H9 (cell line): ENCODE data around the gene PDE4B. TPM values are rescaled to one million over a fixed set of nuclear protein-coding genes. Genes with fewer than 3 reads are reported as not detected.

Experiments used
- DNase-seq: peaks from one replicate; pipeline ENCODE4 v3.0.0-alpha.2; 2017
- H2AFZ ChIP-seq: one replicate; pipeline ENCODE4 v1.6.1; 2013; ENCODE audit warnings: mild to moderate bottlenecking, low read length, control low read depth, moderate library complexity
- H2AK5ac ChIP-seq: 2 replicates; pipeline ENCODE4 v1.6.1; 2013; ENCODE audit warnings: low read length, control low read depth, mixed read lengths; ENCODE audit not compliant: insufficient read length
- H2BK120ac ChIP-seq: one replicate; pipeline ENCODE4 v1.6.1; 2013; ENCODE audit warnings: low read depth, mild to moderate bottlenecking, low read length, control low read depth, inconsistent platforms; ENCODE audit not compliant: poor library complexity, severe bottlenecking
- H2BK12ac ChIP-seq: 2 replicates; pipeline ENCODE4 v1.6.1; 2013; ENCODE audit warnings: low read length, control low read depth, mixed read lengths, low read depth; ENCODE audit not compliant: insufficient read length
- H2BK15ac ChIP-seq: 2 replicates; pipeline ENCODE4 v1.6.1; 2013; ENCODE audit warnings: low read depth, low read length, control low read depth
- H2BK20ac ChIP-seq: one replicate; pipeline ENCODE4 v1.6.1; 2013; ENCODE audit warnings: low read depth, mild to moderate bottlenecking, low read length, control low read depth, inconsistent platforms; ENCODE audit not compliant: poor library complexity, severe bottlenecking
- H2BK5ac ChIP-seq: 2 replicates; pipeline ENCODE4 v1.6.1; 2013; ENCODE audit warnings: low read length, control low read depth, mixed read lengths; ENCODE audit not compliant: insufficient read length
- H3K14ac ChIP-seq: 2 replicates; pipeline ENCODE4 v1.6.1; 2013; ENCODE audit warnings: low read length, control low read depth; ENCODE audit not compliant: insufficient read depth
- H3K18ac ChIP-seq: 2 replicates; pipeline ENCODE4 v1.6.1; 2013; ENCODE audit warnings: low read depth, mild to moderate bottlenecking, mixed read lengths, low read length, control low read depth; ENCODE audit not compliant: insufficient read length
- H3K23ac ChIP-seq: 2 replicates; pipeline ENCODE4 v1.6.1; 2013; ENCODE audit warnings: low read length, control low read depth, mixed read lengths, low read depth; ENCODE audit not compliant: insufficient read length
- H3K23me2 ChIP-seq: 2 replicates; pipeline ENCODE4 v1.6.1; 2013; ENCODE audit warnings: low read depth, mild to moderate bottlenecking, mixed read lengths, low read length, control low read depth; ENCODE audit not compliant: insufficient read length, poor library complexity, severe bottlenecking
- H3K27ac ChIP-seq: 2 replicates; pipeline ENCODE4 v1.5.1; 2013; ENCODE audit warnings: low read length, control low read depth, mixed read lengths, low read depth; ENCODE audit not compliant: insufficient read length
- H3K27me3 ChIP-seq: 2 replicates; pipeline ENCODE4 v1.6.1; 2013; ENCODE audit warnings: low read length, control low read depth, inconsistent platforms; ENCODE audit not compliant: insufficient read depth
- H3K4ac ChIP-seq: 2 replicates; pipeline ENCODE4 v1.6.1; 2013; ENCODE audit warnings: low read depth, mild to moderate bottlenecking, control low read depth, inconsistent platforms, low read length, moderate library complexity
- H3K4me1 ChIP-seq: 2 replicates; pipeline ENCODE4 v1.6.1; 2013; ENCODE audit warnings: low read length, control low read depth, inconsistent platforms; ENCODE audit not compliant: insufficient read depth
- H3K4me2 ChIP-seq: 2 replicates; pipeline ENCODE4 v1.6.1; 2013; ENCODE audit warnings: low read length, control low read depth, mixed read lengths; ENCODE audit not compliant: insufficient read length, insufficient read depth
- H3K56ac ChIP-seq: 2 replicates; pipeline ENCODE4 v1.6.1; 2013; ENCODE audit warnings: low read depth, mild to moderate bottlenecking, mixed read lengths, low read length, control low read depth; ENCODE audit not compliant: insufficient read length
- H3K79me1 ChIP-seq: 2 replicates; pipeline ENCODE4 v1.6.1; 2013; ENCODE audit warnings: low read depth, mild to moderate bottlenecking, moderate library complexity, low read length, control low read depth, inconsistent platforms; ENCODE audit not compliant: insufficient read depth, poor library complexity, severe bottlenecking
- H3K79me2 ChIP-seq: 2 replicates; pipeline ENCODE4 v1.6.1; 2013; ENCODE audit warnings: low read length, control low read depth, inconsistent platforms; ENCODE audit not compliant: insufficient read depth
- H3K9ac ChIP-seq: 2 replicates; pipeline ENCODE4 v1.6.1; 2013; ENCODE audit warnings: low read length, control low read depth, mixed read lengths; ENCODE audit not compliant: insufficient read length; ENCODE audit errors: extremely low read depth
- H3K9me3 ChIP-seq: one replicate; pipeline ENCODE4 v1.6.1; 2013; ENCODE audit warnings: low read depth, low read length, inconsistent platforms; ENCODE audit not compliant: control insufficient read depth
- H3T11ph ChIP-seq: one replicate; pipeline ENCODE4 v1.6.1; 2013; ENCODE audit warnings: mild to moderate bottlenecking, low read length, control low read depth, inconsistent platforms
- H4K20me1 ChIP-seq: one replicate; pipeline ENCODE4 v1.6.1; 2013; ENCODE audit not compliant: control insufficient read depth, insufficient read length, insufficient read depth
- H4K5ac ChIP-seq: 2 replicates; pipeline ENCODE4 v1.6.1; 2013; ENCODE audit warnings: low read depth, mild to moderate bottlenecking, mixed read lengths, low read length, control low read depth; ENCODE audit not compliant: insufficient read length
- H4K8ac ChIP-seq: replicated peaks from 2 replicates; pipeline ENCODE4 v1.6.1; 2013; ENCODE audit warnings: low read length, control low read depth, mixed read lengths, low read depth; ENCODE audit not compliant: insufficient read length
- H4K91ac ChIP-seq: 2 replicates; pipeline ENCODE4 v1.6.1; 2013; ENCODE audit warnings: low read depth, mild to moderate bottlenecking, moderate library complexity, mixed read lengths, low read length, control low read depth; ENCODE audit not compliant: insufficient read length
- H3K27ac Mint-ChIP-seq, 3 experiments: 2 replicates in 2 of 3; 3 replicates in 1 of 3; pipeline ENCODE4 v1.8.0; 2020 to 2021; ENCODE audit warnings: mixed read lengths in 3 of 3, mild to moderate bottlenecking in 1 of 3, moderate library complexity in 1 of 3
- H3K27me3 Mint-ChIP-seq: 2 replicates; pipeline ENCODE4 v1.8.0; 2021; ENCODE audit warnings: low read depth, mild to moderate bottlenecking, moderate library complexity, mixed read lengths
- H3K36me3 Mint-ChIP-seq, 3 experiments: 2 replicates in 2 of 3; 3 replicates in 1 of 3; pipeline ENCODE4 v1.8.0; 2020 to 2021; ENCODE audit warnings: low read depth in 3 of 3, mixed read lengths in 3 of 3; ENCODE audit not compliant: insufficient read depth in 1 of 3
- H3K4me1 Mint-ChIP-seq, 2 experiments: 2 replicates each; pipeline ENCODE4 v1.8.0; 2020; ENCODE audit warnings: mixed read lengths in 2 of 2
- H3K4me3 Mint-ChIP-seq, 2 experiments: 2 replicates in 1 of 2; 3 replicates in 1 of 2; pipeline ENCODE4 v1.8.0; 2020 to 2021; ENCODE audit warnings: mild to moderate bottlenecking in 2 of 2, mixed read lengths in 2 of 2, moderate library complexity in 1 of 2
- H3K9me3 Mint-ChIP-seq, 2 experiments: 2 replicates in 1 of 2; 3 replicates in 1 of 2; pipeline ENCODE4 v1.8.0; 2020; ENCODE audit warnings: mild to moderate bottlenecking in 2 of 2, mixed read lengths in 2 of 2, moderate library complexity in 1 of 2
- WGBS: extraction: QIAGEN DNeasy Blood & Tissue Kit; methylation state at CpG from one replicate; pipeline ENCODE4 v1.1.7; 2013; ENCODE audit warnings: missing lambda C conversion rate, low lambda C conversion rate, mixed read lengths; ENCODE audit not compliant: insufficient read length; ENCODE audit errors: extremely low coverage; 5-methylcytosine and 5-hydroxymethylcytosine counted together
- total RNA-seq: library from RNA; stranded (reverse); gene quantifications from 2 replicates; pipeline ENCODE4 v1.2.1, GENCODE V29; 2021
- TF ChIP-seq, protein P1 (sequence below): fragments of 200-600 bp; sonication (generic); conservative IDR thresholded peaks from 3 replicates; pipeline ENCODE4 v1.8.0; 2021; ENCODE audit warnings: antibody characterized with exemption, mild to moderate bottlenecking

The PDE4B gene
- total RNA-seq, 1 experiment from 2014 or later = 19.8 TPM

DNA sequence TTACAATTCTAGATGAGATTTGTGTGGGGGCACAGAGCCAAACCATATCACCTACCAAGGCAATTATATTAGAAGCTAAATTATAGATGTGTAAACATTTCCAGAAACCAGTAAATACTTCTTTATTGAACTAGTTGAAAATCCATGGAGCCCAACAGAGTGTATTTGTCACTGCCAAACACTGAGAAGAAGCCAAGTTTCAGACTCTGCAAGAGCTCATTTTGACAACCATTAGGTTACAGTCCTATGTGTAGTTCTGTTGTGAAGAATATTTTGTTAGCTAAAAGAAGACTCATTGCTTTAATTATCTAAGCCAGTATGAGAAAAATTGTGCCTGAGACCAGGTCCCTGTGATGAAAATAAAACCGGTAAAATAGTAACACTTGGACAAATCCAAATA, 382.4 kb downstream of the PDE4B start:
- Mint-ChIP-seq H3K27ac (no peak overlapping the region), H3K9me3 (no peaks in the 10 kb centered on the region)
- no CpG with 5 or more reads among the region's 1 CpG for WGBS

More for the DNA sequence above, 382.4 kb downstream of the PDE4B start:
- H2BK120ac ChIP-seq = no peak overlapping the region
- H3K9ac ChIP-seq = no peak overlapping the region
- Mint-ChIP-seq H3K27me3 (no peaks in the 10 kb centered on the region; the same call in 1 of the 2 replicates), H3K36me3 (no peaks in the 10 kb centered on the region), H3K4me1 (peaks cover 3 to 8% of the 10 kb centered on the region in 2 experiments; a peak in 2 of 4 replicates), H3K4me3 (no peak overlapping the region)
- H2BK12ac ChIP-seq = no peak overlapping the region
- H3K27ac ChIP-seq = no peak overlapping the region
- H2AK5ac ChIP-seq = no peak overlapping the region
- H4K8ac ChIP-seq = no peak overlapping the region
- no peak overlapping the region for H2BK15ac ChIP-seq
- no peak overlapping the region for H2BK20ac ChIP-seq
- no peak overlapping the region for H3K56ac ChIP-seq
- TF ChIP-seq, protein P1, sequence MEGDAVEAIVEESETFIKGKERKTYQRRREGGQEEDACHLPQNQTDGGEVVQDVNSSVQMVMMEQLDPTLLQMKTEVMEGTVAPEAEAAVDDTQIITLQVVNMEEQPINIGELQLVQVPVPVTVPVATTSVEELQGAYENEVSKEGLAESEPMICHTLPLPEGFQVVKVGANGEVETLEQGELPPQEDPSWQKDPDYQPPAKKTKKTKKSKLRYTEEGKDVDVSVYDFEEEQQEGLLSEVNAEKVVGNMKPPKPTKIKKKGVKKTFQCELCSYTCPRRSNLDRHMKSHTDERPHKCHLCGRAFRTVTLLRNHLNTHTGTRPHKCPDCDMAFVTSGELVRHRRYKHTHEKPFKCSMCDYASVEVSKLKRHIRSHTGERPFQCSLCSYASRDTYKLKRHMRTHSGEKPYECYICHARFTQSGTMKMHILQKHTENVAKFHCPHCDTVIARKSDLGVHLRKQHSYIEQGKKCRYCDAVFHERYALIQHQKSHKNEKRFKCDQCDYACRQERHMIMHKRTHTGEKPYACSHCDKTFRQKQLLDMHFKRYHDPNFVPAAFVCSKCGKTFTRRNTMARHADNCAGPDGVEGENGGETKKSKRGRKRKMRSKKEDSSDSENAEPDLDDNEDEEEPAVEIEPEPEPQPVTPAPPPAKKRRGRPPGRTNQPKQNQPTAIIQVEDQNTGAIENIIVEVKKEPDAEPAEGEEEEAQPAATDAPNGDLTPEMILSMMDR = no peak
- H3K23ac ChIP-seq = no peak overlapping the region
- H4K20me1 ChIP-seq = no peaks in the 10 kb centered on the region
- H3K18ac ChIP-seq = no peak overlapping the region
- no peak overlapping the region for H3K4ac ChIP-seq
- no peaks in the 10 kb centered on the region for H3K79me1 ChIP-seq
- no peak overlapping the region for H2AFZ ChIP-seq
- no peak overlapping the region for H3T11ph ChIP-seq
- no peak overlapping the region for H3K4me2 ChIP-seq
- no peak overlapping the region for H3K14ac ChIP-seq
- no peaks in the 10 kb centered on the region for H3K9me3 ChIP-seq
- no peaks in the 10 kb centered on the region for H3K4me1 ChIP-seq
- no peak overlapping the region for H2BK5ac ChIP-seq
- no peak overlapping the region for H4K5ac ChIP-seq
- H3K23me2 ChIP-seq = no peaks in the 10 kb centered on the region
- peaks cover 2% of the 10 kb centered on the region; the same call in 1 of the 2 replicates for H3K27me3 ChIP-seq
- no peaks in the 10 kb centered on the region for H3K79me2 ChIP-seq
- DNase-seq = no peak
- H4K91ac ChIP-seq = no peak overlapping the region
